HT-29 (cell line): ENCODE data around the gene STRIP1. TPM values are rescaled to one million over a fixed set of nuclear protein-coding genes. Genes with fewer than 3 reads are reported as not detected.

Source experiments
- DNase-seq: peaks from one replicate; pipeline ENCODE4 v3.0.0-alpha.2; 2015; ENCODE audit warnings: low spot score
- total RNA-seq: library from RNA; depleted of rRNA; stranded (reverse); fragments of >200 nt; shearing (Covaris generic); gene quantifications from 2 replicates; pipeline ENCODE4 v1.2.3, GENCODE V29; 2014

The STRIP1 gene
- total RNA-seq, 1 experiment from 2014 or later = 24.1 TPM

GRCh38 chr1:110049801-110050601 is 15.6 kb downstream of the STRIP1 start:
- DNase-seq = no peak

- DNase-seq = no peak
Measured at GRCh38 chr1:110050602-110051261, 16.3 kb downstream of the STRIP1 start.

DNA sequence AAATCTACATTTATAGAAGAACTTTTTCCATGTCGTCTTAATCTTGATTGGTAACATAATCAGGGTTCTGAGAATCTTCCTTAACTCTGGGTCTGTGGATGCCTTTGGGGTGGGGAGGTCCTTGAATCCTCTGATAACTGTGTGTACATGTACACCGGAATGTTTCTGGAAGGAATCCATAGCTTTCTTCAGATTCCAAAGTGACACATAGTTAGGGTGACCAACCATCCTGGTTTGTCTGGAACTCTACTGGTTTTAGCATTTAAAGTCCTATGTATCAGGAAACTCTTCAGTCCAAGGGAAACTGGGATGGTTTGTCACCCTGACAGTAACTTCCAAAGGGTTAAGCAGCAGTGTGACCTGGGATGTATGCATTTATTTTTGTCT is 16.8 kb downstream of the STRIP1 start:
- DNase-seq = no peak

GRCh38 chr1:110053552-110054428 is 19.4 kb downstream of the STRIP1 start:
- DNase-seq = peak; percentile 66

- no peak for DNase-seq
Measured at GRCh38 chr1:110055493-110056284, 21.3 kb downstream of the STRIP1 start.

DNA sequence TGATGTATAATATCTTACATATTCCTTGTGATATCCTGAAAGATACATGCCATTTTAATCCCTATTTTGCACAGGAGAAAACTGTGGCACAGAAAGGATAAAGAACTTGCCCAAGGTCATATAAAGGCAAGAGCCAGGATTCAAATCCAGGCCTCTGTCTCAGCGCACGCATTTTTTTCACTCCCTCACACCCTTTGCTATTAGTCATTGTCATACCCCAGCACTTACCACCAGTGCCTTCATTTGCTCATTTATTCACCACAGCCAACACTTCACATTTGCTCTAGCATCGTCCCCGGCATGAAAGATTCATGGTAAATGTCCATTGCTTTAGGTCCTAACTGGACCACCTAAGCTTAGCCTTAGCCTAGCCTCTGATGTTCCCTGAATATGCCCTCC is 21.9 kb downstream of the STRIP1 start:
- DNase-seq = no peak

DNA sequence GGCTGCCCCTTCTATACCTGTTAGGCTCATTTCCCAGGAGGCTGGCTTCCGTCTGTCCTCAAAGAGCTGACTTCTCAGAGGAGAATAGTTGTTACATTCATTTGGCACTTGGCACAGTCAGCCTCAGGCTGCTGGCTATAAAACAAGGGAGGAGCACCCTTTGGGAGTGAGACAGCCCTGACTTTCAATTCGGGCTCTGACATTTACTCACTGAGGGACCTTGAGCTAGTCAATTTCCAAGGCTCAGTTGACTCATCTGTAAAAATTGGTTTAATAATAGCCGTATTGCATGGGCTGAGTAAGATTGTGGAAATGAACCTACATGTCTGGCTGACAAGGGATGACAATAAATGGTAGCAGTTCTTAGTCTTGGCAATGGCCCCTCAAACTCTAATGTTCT is 22.4 kb downstream of the STRIP1 start:
- DNase-seq = no peak

DNA sequence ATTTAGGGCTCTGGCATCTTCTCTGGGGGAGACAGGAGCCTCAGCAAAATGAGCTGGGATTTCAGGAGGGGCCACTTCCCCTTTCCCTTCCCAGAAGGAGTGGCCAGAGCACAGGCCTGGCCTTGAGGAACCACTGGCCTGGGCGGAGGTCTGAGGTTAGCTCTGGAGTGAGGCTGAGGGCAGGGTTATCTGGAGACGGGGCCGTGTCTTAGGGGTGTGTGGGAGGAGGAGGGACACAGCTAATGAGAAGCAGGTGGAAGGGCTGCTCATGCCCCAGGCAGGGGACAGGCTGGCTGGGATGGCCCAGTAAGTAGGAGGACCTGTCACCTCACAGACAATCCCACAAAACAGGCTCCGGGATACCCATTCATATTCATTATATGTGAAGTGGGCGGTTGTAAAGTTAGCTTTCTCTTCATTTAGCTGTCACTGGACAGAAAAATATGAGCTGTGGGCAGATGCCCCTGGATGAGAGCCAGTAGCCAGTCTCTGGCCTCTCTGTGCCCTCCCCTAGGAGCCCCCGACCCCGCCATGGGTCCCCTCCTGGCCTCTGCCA is 23.6 kb downstream of the STRIP1 start:
- no peak for DNase-seq

- no peak for DNase-seq
Measured at GRCh38 chr1:110058591-110058990, 24.2 kb downstream of the STRIP1 start.

DNA sequence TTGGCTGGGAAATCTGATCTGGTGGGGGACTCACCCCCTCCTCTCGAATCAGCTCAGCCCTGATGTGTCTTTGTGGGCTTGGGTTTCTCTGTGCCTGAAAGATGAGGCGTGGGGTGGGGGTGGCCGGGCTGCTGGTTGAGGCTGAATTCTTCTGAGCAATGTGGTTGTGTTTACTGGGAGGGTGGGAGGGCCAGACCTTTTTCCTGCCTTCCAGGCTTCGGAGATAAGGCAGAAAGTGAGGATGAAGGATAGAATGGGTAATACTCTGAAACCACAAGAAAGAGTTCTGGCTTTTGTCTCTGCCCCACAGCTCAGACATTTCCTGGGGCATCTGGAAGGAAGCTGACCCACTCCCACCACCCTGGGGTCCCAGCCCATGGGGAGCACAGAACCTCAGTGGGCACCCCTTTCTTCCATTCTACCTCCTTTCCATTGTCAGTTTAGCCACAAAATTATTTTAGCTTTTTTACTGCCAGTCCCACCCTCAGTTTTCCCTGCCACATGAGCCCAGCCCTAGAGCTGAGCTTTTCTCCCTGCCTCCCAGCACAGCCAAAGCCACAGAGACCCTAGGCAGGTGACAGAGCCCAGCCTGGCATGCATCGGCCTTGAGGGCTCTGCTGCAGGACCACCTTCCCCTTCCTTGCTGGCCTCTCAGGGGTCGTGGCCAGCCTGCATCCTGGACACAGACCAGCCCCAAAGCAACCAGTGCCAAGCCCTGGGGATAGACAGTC is 24.9 kb downstream of the STRIP1 start:
- no peak for DNase-seq

- DNase-seq = peak; percentile 38
Measured at GRCh38 chr1:110060034-110060661, 25.7 kb downstream of the STRIP1 start.

- DNase-seq = no peak
Measured at GRCh38 chr1:110060662-110061060, 26.2 kb downstream of the STRIP1 start.

DNA sequence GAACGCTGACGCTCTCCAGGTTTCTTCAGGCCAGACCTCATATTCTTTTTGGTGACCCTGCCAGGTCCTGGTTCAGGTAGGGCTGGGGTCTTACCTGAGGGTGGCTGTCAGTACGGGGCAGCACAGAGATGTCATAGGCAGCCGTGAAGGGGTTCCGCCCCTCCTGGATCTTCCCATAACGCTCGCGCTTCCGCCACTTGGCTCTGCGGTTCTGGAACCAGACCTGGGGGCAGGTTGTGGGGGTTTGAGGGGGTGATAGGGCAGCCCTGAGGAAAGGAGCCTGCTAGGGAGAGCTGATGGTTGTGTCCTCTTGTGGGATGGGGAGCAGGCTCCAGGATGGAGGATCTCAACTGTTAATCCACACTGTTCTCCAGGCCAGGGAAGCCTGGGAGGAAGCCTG is 26.9 kb downstream of the STRIP1 start:
- DNase-seq = no peak

DNA sequence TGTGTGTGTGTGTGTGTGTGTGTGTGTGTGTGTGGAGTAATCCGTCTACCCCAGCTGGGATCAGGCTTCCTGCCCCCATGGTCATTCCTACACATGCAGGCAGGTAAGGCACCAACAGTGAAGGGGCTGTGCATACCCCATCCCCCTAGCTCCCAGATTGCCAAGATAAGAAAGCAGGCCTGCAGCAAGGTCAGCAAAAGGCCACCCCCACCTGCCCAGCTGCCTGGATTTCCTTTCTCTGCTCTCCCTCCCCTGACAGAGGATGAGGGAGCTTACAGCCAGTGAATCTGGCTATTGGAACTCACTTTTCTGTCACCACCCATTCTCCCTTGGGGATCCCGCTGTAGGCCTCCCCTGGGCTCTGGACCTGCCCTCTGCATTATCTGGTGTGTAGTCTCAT is 28.2 kb downstream of the STRIP1 start:
- DNase-seq = no peak

DNA sequence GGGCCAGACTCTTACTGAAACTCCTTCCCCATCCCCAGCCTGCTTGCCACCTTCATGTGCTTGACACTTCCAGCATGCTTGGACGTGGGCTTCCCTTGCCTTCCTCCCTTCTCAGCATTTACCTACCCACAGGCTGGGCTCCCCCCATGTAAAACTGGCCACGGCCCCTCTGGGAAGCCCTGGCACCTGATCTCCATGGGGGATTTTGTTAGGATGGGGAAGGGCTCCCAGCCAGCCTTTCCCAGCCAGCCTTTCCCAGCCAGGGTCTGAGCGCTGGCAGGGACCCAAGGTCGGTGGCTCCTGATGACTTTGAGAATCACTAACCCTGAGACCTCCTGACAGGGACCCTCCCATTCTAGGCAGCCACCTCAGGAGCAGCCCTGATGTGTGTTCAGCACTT is 29.4 kb downstream of the STRIP1 start:
- no peak for DNase-seq

GRCh38 chr1:110064576-110065337 is 30.3 kb downstream of the STRIP1 start:
- DNase-seq = no peak

GRCh38 chr1:110065841-110066240 is 31.4 kb downstream of the STRIP1 start:
- no peak for DNase-seq

DNA sequence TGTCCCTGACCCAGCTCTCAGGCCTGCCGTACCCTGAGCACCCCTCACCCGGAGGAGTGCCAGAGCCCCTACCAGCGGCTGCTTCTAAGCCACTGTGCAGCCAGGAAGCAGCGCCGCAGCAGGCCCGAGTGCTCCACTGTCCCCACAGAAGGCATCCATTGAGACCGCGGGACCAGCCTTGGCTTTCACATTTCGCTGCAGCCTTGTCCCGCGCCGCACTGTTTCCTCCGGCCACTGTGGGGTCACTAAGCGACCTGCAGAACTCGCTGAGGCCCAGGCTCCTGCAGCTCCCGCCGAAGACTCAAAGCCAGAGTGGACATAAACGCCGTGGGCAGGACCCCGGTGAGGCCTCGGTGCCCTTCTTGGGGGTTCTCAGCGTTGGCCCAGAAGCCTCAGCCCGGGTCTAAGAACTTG is 33.1 kb downstream of the STRIP1 start:
- no peak for DNase-seq
